Measurements from ENCODE around the gene TNIK.

DNA sequence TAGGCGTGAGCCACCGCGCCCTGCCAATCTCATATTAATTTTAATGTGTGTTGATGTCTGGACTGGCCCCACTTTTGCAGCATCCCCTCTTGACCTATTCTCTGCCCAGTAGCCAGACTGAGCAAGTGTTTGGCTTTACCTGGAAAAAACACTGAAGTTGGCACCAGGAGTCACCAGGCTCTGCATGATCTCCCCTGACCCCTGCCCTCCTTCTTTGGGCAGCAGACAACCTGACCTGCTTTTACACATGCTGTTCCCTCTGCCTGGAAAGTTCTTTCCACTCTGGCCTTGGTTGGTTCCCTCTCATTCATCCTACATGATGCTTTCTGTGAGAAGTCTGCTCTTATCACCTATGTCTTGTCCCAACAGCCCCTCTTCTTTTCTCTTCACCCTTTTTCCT, 365.8 kb downstream of the TNIK start:
- TF ChIP-seq, protein P1, sequence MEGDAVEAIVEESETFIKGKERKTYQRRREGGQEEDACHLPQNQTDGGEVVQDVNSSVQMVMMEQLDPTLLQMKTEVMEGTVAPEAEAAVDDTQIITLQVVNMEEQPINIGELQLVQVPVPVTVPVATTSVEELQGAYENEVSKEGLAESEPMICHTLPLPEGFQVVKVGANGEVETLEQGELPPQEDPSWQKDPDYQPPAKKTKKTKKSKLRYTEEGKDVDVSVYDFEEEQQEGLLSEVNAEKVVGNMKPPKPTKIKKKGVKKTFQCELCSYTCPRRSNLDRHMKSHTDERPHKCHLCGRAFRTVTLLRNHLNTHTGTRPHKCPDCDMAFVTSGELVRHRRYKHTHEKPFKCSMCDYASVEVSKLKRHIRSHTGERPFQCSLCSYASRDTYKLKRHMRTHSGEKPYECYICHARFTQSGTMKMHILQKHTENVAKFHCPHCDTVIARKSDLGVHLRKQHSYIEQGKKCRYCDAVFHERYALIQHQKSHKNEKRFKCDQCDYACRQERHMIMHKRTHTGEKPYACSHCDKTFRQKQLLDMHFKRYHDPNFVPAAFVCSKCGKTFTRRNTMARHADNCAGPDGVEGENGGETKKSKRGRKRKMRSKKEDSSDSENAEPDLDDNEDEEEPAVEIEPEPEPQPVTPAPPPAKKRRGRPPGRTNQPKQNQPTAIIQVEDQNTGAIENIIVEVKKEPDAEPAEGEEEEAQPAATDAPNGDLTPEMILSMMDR (IDR thresholded peaks at IDR 0.05) = no peak
- TF ChIP-seq POLR2A (IDR thresholded peaks at IDR 0.05) = no peak
- TF ChIP-seq POLR2AphosphoS5 (IDR thresholded peaks at IDR 0.05) = no peak
